GM23338 (cell line): ENCODE measurements around the gene FBXO28.

Experiments used
- CREB1 ChIP-seq: fragments of 250-450 bp; sonication (Bioruptor Pico); IDR thresholded peaks from 2 replicates; pipeline ENCODE4 v1.5.0; 2020; ENCODE audit warnings: low read depth, mild to moderate bottlenecking, moderate library complexity
- EZH2 ChIP-seq: fragments of 200-600 bp; sonication (generic); IDR thresholded peaks from one replicate; pipeline ENCODE4 v1.8.0; 2017; ENCODE audit warnings: antibody characterized with exemption, mild to moderate bottlenecking, low read depth; ENCODE audit not compliant: unreplicated experiment
- EZH2phosphoT487 ChIP-seq: fragments of 200-600 bp; sonication (generic); IDR thresholded peaks from one replicate; pipeline ENCODE4 v1.8.1; 2018; ENCODE audit warnings: antibody characterized with exemption; ENCODE audit not compliant: unreplicated experiment
- JUNB ChIP-seq: IDR thresholded peaks from one replicate; pipeline ENCODE4 v1.6.1; 2016; ENCODE audit warnings: antibody characterized with exemption; ENCODE audit not compliant: unreplicated experiment
- NANOG ChIP-seq: IDR thresholded peaks from 2 replicates; pipeline ENCODE4 v1.6.1; 2016; ENCODE audit warnings: antibody characterized with exemption, borderline replicate concordance
- POLR2AphosphoS5 ChIP-seq: IDR thresholded peaks from 2 replicates; pipeline ENCODE4 v1.6.1; 2016; ENCODE audit warnings: antibody characterized with exemption, low read depth
- STAT1 ChIP-seq: IDR thresholded peaks from one replicate; pipeline ENCODE4 v1.6.1; 2016; ENCODE audit warnings: antibody characterized with exemption; ENCODE audit not compliant: unreplicated experiment
- ZNF462 ChIP-seq: fragments of 250-450 bp; sonication (Bioruptor Pico); IDR thresholded peaks from 2 replicates; pipeline ENCODE4 v1.5.0; 2020; ENCODE audit warnings: mild to moderate bottlenecking, moderate library complexity
- TF ChIP-seq, protein P1 (sequence below), 2 experiments: fragments of 200-600 bp in 1 of 2; sonication (generic) in 1 of 2; conservative IDR thresholded peaks; 2 replicates each; pipeline versions ENCODE4 v1.5.1 to v1.6.1; 2016 to 2017; ENCODE audit warnings: antibody characterized with exemption in 2 of 2, low read depth in 2 of 2, mild to moderate bottlenecking in 2 of 2, moderate library complexity in 1 of 2
- TF ChIP-seq, protein P2 (sequence below): IDR thresholded peaks from one replicate; pipeline ENCODE4 v1.6.1; 2018; ENCODE audit warnings: antibody characterized with exemption; ENCODE audit not compliant: unreplicated experiment

- TF ChIP-seq, protein P1, sequence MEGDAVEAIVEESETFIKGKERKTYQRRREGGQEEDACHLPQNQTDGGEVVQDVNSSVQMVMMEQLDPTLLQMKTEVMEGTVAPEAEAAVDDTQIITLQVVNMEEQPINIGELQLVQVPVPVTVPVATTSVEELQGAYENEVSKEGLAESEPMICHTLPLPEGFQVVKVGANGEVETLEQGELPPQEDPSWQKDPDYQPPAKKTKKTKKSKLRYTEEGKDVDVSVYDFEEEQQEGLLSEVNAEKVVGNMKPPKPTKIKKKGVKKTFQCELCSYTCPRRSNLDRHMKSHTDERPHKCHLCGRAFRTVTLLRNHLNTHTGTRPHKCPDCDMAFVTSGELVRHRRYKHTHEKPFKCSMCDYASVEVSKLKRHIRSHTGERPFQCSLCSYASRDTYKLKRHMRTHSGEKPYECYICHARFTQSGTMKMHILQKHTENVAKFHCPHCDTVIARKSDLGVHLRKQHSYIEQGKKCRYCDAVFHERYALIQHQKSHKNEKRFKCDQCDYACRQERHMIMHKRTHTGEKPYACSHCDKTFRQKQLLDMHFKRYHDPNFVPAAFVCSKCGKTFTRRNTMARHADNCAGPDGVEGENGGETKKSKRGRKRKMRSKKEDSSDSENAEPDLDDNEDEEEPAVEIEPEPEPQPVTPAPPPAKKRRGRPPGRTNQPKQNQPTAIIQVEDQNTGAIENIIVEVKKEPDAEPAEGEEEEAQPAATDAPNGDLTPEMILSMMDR (conservative IDR thresholded peaks at IDR 0.05; ENCODE audit: low read depth in 2 of 2): no peak
- TF ChIP-seq POLR2AphosphoS5 (no peak), EZH2phosphoT487 (no peak), EZH2 (no peak), ZNF462 (CRISPR knock-in tag) (no peak), CREB1 (no peak), JUNB (no peak), NANOG (no peak), STAT1 (no peak)
- TF ChIP-seq, protein P2, sequence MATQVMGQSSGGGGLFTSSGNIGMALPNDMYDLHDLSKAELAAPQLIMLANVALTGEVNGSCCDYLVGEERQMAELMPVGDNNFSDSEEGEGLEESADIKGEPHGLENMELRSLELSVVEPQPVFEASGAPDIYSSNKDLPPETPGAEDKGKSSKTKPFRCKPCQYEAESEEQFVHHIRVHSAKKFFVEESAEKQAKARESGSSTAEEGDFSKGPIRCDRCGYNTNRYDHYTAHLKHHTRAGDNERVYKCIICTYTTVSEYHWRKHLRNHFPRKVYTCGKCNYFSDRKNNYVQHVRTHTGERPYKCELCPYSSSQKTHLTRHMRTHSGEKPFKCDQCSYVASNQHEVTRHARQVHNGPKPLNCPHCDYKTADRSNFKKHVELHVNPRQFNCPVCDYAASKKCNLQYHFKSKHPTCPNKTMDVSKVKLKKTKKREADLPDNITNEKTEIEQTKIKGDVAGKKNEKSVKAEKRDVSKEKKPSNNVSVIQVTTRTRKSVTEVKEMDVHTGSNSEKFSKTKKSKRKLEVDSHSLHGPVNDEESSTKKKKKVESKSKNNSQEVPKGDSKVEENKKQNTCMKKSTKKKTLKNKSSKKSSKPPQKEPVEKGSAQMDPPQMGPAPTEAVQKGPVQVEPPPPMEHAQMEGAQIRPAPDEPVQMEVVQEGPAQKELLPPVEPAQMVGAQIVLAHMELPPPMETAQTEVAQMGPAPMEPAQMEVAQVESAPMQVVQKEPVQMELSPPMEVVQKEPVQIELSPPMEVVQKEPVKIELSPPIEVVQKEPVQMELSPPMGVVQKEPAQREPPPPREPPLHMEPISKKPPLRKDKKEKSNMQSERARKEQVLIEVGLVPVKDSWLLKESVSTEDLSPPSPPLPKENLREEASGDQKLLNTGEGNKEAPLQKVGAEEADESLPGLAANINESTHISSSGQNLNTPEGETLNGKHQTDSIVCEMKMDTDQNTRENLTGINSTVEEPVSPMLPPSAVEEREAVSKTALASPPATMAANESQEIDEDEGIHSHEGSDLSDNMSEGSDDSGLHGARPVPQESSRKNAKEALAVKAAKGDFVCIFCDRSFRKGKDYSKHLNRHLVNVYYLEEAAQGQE: no peak
These were observed 59.6 kb downstream of the FBXO28 start for GRCh38 chr1:224173523-224173922.
